LNCaP clone FGC (cell line): Measurements from ENCODE around the gene WBP2.
A peak's percentile ranks its signal among the peaks of the same experiment; 100 is the strongest.
"Not testable (repeated sequence)": the region's sequence is repeated elsewhere in the genome, so short reads cannot be mapped to it uniquely, and the experiment has no call there.

Experiments used
- DNase-seq: peaks from one replicate; pipeline ENCODE4 v3.0.0-alpha.2; 2011; ENCODE audit warnings: low read depth
- H3K4me3 ChIP-seq: 2 replicates; pipeline ENCODE4 v1.5.1; 2011; ENCODE audit warnings: mild to moderate bottlenecking, low read depth, low read length, control low read depth
- TF ChIP-seq, protein P1 (sequence below): IDR thresholded peaks from 2 replicates; pipeline ENCODE4 v1.5.1; 2012; ENCODE audit warnings: mild to moderate bottlenecking; ENCODE audit not compliant: control insufficient read depth, insufficient read depth; ENCODE audit errors: extremely low read depth

Gene WBP2

DNA sequence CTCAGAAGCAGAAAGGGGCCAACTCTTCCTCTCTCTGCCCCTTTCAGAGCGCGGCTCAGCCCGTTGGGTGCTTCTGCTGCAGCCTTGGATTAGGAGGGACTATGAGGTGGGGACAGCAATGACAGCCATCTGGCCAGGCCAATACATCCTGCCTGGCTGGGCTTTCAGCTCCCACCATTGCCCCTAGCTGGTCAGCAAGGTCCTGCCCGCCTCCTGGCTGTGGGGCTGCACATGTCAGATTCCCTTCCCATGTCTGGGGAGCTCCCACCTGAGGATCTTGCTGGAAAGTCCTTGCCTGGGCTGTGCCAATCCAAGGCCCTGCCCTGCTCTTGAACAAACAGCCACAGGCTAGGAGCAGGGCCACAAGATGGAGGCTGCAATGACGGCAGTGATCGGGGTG lies 33.3 kb upstream of the WBP2 start:
- TF ChIP-seq, protein P1, sequence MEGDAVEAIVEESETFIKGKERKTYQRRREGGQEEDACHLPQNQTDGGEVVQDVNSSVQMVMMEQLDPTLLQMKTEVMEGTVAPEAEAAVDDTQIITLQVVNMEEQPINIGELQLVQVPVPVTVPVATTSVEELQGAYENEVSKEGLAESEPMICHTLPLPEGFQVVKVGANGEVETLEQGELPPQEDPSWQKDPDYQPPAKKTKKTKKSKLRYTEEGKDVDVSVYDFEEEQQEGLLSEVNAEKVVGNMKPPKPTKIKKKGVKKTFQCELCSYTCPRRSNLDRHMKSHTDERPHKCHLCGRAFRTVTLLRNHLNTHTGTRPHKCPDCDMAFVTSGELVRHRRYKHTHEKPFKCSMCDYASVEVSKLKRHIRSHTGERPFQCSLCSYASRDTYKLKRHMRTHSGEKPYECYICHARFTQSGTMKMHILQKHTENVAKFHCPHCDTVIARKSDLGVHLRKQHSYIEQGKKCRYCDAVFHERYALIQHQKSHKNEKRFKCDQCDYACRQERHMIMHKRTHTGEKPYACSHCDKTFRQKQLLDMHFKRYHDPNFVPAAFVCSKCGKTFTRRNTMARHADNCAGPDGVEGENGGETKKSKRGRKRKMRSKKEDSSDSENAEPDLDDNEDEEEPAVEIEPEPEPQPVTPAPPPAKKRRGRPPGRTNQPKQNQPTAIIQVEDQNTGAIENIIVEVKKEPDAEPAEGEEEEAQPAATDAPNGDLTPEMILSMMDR, result no peak
- no peak for DNase-seq
- no peak overlapping the region for H3K4me3 ChIP-seq

GRCh38 chr17:75885860-75886259 lies 30.7 kb upstream of the WBP2 start:
- DNase-seq, H3K4me3 ChIP-seq: not testable (repeated sequence)

GRCh38 chr17:75885431-75885830 lies 30.3 kb upstream of the WBP2 start:
- no peak for DNase-seq
- TF ChIP-seq, protein P1, result no peak

DNA sequence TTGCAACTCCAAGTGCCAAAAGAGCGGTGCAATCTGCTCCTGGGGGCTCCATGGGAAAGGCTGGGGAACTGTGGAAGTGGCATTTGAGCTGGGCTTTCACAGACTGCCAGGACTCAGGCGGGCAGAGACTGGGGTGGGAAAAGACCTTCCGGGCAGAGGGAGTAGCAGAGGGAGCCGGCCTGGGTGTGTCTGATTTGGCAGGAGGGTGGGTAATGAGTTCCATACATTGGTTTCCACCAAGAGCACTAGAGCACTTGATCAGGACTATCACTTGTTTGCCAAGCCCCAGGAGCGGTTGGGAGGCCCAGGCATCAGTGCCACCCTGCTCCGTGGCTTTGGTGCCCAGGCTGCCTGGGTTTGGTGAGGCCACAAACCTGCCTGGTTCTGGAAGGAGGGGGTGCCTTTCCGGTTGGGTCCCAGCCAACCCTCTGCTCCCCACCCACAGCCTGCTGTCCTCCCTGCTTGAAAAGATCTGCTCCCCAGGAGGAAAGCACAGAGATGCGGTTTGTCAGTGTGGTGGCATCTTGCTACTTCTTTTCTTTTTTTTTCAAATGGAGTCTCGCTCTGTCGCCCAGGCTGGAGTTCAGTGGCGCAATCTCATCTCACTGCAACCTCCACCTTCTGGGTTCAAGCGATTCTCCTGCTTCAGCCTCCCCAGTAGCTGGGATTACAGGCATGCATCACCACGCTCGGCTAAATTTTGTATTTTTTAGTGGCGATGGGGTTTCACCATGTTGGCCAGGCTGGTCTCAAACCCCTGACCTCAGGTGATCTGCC lies 26.7 kb upstream of the WBP2 start:
- no peak overlapping the region for H3K4me3 ChIP-seq
- TF ChIP-seq, protein P1, result no peak
- no peak for DNase-seq

More at GRCh38 chr17:75885431-75885830, 30.3 kb upstream of the WBP2 start:
- no peak overlapping the region for H3K4me3 ChIP-seq

DNA sequence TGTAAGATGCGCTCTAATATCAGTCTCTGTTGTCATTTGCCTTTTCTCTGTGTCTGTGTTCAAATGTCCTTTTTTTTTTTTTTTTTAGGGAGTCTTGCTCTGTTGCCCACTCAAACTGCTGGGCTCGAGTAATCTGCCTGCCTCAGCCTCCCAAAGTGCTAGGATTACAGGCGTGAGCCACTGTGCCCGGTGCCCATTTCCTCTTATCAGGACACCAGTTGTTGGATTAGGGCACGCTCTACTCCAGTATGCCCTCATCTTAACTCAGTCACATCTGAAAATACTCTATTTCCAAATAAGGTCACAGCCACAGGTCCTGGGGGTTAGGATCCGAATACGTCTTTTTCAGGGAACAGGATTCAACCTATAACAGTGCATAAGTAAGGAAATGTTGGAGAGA lies 25.1 kb upstream of the WBP2 start:
- no peak overlapping the region for H3K4me3 ChIP-seq
- TF ChIP-seq, protein P1, result no peak
- DNase-seq, result no peak

GRCh38 chr17:75878174-75878998 lies 23.3 kb upstream of the WBP2 start, which contains the start of gene TRIM47:
TSS of gene TRIM47 (minus strand) at chr17:75878581. CDS start at chr17:75878548, 33 bp downstream.
- peak within 1 kb of the TSS; percentile 58 for H3K4me3 ChIP-seq
- DNase-seq, result no peak
- TF ChIP-seq, protein P1, result peak; percentile 11; the same call in 1 of the 2 replicates

GRCh38 chr17:75877752-75878173 lies 22.6 kb upstream of the WBP2 start:
- TF ChIP-seq, protein P1, result peak; percentile 71
- peak overlapping the region; percentile 58 for H3K4me3 ChIP-seq
- DNase-seq, result peak; percentile 59
